Neuronal stem cell (in vitro differentiated cells): Measurements from ENCODE around the gene RABL3.

ENCODE experiments used
- DNase-seq: peaks from one replicate; pipeline ENCODE4 v3.0.0-alpha.2; 2013; ENCODE audit warnings: low spot score
- H2AFZ ChIP-seq: one replicate; pipeline ENCODE4 v1.6.1; 2013; ENCODE audit warnings: mild to moderate bottlenecking, low read length, inconsistent platforms
- H2AK5ac ChIP-seq: 2 replicates; pipeline ENCODE4 v1.6.1; 2013; ENCODE audit warnings: low read depth, mild to moderate bottlenecking, inconsistent platforms, low read length, moderate library complexity, mixed read lengths
- H2BK120ac ChIP-seq: 2 replicates; pipeline ENCODE4 v1.6.1; 2013; ENCODE audit warnings: low read depth, mild to moderate bottlenecking, inconsistent platforms, low read length, moderate library complexity, mixed read lengths
- H2BK12ac ChIP-seq: one replicate; pipeline ENCODE4 v1.6.1; 2013; ENCODE audit warnings: low read length, inconsistent platforms
- H2BK15ac ChIP-seq: 2 replicates; pipeline ENCODE4 v1.6.1; 2013; ENCODE audit warnings: mild to moderate bottlenecking, low read length, inconsistent platforms, mixed read lengths
- H2BK5ac ChIP-seq: one replicate; pipeline ENCODE4 v1.6.1; 2013; ENCODE audit warnings: inconsistent platforms, mild to moderate bottlenecking, low read length, moderate library complexity
- H3K14ac ChIP-seq: one replicate; pipeline ENCODE4 v1.6.1; 2013; ENCODE audit warnings: low read length, inconsistent platforms
- H3K18ac ChIP-seq: 2 replicates; pipeline ENCODE4 v1.6.1; 2013; ENCODE audit warnings: low read length, inconsistent platforms
- H3K23ac ChIP-seq: 2 replicates; pipeline ENCODE4 v1.6.1; 2013; ENCODE audit warnings: low read depth, mild to moderate bottlenecking, mixed read lengths, low read length, inconsistent platforms; ENCODE audit not compliant: poor library complexity
- H3K27ac ChIP-seq: replicated peaks from 3 replicates; pipeline ENCODE4 v1.5.1; 2013; ENCODE audit warnings: low read length, inconsistent platforms
- H3K27me3 ChIP-seq, 3 experiments: 2 replicates each; pipeline ENCODE4 v1.6.1; 2013; ENCODE audit warnings: low read length in 3 of 3, mild to moderate bottlenecking in 2 of 3, inconsistent platforms in 1 of 3, low read depth in 1 of 3, mixed read lengths in 1 of 3, moderate library complexity in 1 of 3; ENCODE audit not compliant: control insufficient read depth in 3 of 3, insufficient read depth in 3 of 3
- H3K36me3 ChIP-seq, 2 donors: replicated peaks in 1 of 2; 2 replicates each; pipeline ENCODE4 v1.6.1; 2013; ENCODE audit warnings: low read length in 2 of 2; ENCODE audit not compliant: control insufficient read depth in 2 of 2, insufficient read depth in 2 of 2
- H3K4ac ChIP-seq: 2 replicates; pipeline ENCODE4 v1.6.1; 2013; ENCODE audit warnings: inconsistent platforms, mild to moderate bottlenecking, low read length, moderate library complexity
- H3K4me1 ChIP-seq, 2 donors: 1 replicate in 1 of 2; 2 replicates in 1 of 2; pipeline ENCODE4 v1.6.1; 2013; ENCODE audit warnings: low read length in 2 of 2, low read depth in 1 of 2; ENCODE audit not compliant: control insufficient read depth in 2 of 2, insufficient read depth in 1 of 2
- H3K4me2 ChIP-seq: one replicate; pipeline ENCODE4 v1.6.1; 2013; ENCODE audit warnings: mild to moderate bottlenecking, low read length, inconsistent platforms; ENCODE audit not compliant: insufficient read depth, poor library complexity, severe bottlenecking
- H3K4me3 ChIP-seq, 2 donors: 2 replicates each; pipeline ENCODE4 v1.5.1; 2013; ENCODE audit warnings: low read length in 2 of 2, mild to moderate bottlenecking in 2 of 2, inconsistent platforms in 1 of 2, moderate library complexity in 1 of 2
- H3K79me1 ChIP-seq: one replicate; pipeline ENCODE4 v1.6.1; 2013; ENCODE audit warnings: low read depth, mild to moderate bottlenecking, inconsistent platforms, low read length, moderate library complexity
- H3K9ac ChIP-seq: one replicate; pipeline ENCODE4 v1.6.1; 2013; ENCODE audit warnings: mild to moderate bottlenecking, low read depth, low read length, inconsistent platforms; ENCODE audit not compliant: poor library complexity
- H3K9me3 ChIP-seq, 2 donors: replicated peaks in 1 of 2; 2 replicates each; pipeline versions ENCODE3 to v1.6.1; 2013; ENCODE audit warnings: low read length in 2 of 2, mild to moderate bottlenecking in 2 of 2, inconsistent platforms in 1 of 2, low read depth in 1 of 2, mixed read lengths in 1 of 2, moderate library complexity in 1 of 2; ENCODE audit not compliant: control insufficient read depth in 2 of 2, insufficient read depth in 1 of 2
- H4K8ac ChIP-seq: one replicate; pipeline ENCODE4 v1.6.1; 2013; ENCODE audit warnings: low read depth, mild to moderate bottlenecking, inconsistent platforms, low read length, moderate library complexity
- H4K91ac ChIP-seq: one replicate; pipeline ENCODE4 v1.6.1; 2013; ENCODE audit warnings: low read length, low read depth, mild to moderate bottlenecking, inconsistent platforms; ENCODE audit not compliant: poor library complexity
- WGBS, 2 donors: extraction: QIAGEN DNeasy Blood & Tissue Kit; methylation state at CpG; one replicate each; pipeline ENCODE4 v1.1.7; 2013; ENCODE audit warnings: missing lambda C conversion rate in 2 of 2, mixed read lengths in 1 of 2; ENCODE audit not compliant: insufficient read length in 2 of 2, insufficient replicate concordance in 1 of 2; ENCODE audit errors: extremely low coverage in 2 of 2; 5-methylcytosine and 5-hydroxymethylcytosine counted together

Gene RABL3

GRCh38 chr3:120705884-120706582 is 36.3 kb downstream of the RABL3 start:
- Histone ChIP-seq H3K79me1 (no peaks in the 10 kb centered on the region), H3K9ac (no peak overlapping the region), H4K91ac (no peak overlapping the region), H3K14ac (no peak overlapping the region), H3K23ac (no peak overlapping the region), H3K18ac (no peak overlapping the region), H3K4me2 (no peak overlapping the region), H4K8ac (no peak overlapping the region), H3K27ac (no peak overlapping the region), H2BK15ac (no peak overlapping the region), H3K4me1 (no peaks in the 10 kb centered on the region), H2AFZ (no peak overlapping the region), H2AK5ac (no peak overlapping the region), H3K27me3 (no peaks in the 10 kb centered on the region), H2BK12ac (no peak overlapping the region), H3K4me3 (no peak overlapping the region), H2BK120ac (no peak overlapping the region), H2BK5ac (no peak overlapping the region), H3K36me3 (peaks cover 3 to 8% of the 10 kb centered on the region in 2 donors), H3K4ac (no peak overlapping the region), H3K9me3 (peaks cover 0 to 2% of the 10 kb centered on the region in 2 donors)
- no peak for DNase-seq
- WGBS, 2 donors = no CpG with 5 or more reads among the region's 5 CpGs

DNA sequence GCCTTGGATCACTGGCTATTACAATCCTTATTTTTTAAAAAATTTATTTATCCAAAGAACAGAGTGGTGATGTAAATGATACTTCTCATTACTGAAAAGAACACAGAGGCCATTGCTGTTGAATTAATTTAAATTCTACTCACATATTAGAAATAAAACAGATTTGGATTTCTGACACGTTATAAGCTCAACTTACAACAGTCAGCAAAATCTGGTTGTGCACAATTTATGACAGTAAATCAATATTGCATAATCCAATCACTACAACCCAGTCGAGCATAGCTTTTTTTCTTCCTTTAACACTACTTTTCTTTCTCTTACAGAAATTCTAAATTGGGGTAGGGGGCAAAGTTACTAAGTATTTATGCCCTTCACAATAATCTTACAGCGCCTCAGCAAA is 43.0 kb downstream of the RABL3 start:
- Histone ChIP-seq H3K18ac (no peak overlapping the region), H3K4me2 (no peak overlapping the region), H3K36me3 (peaks cover 5 to 8% of the 10 kb centered on the region in 2 donors), H3K9me3 (peaks cover 0 to 2% of the 10 kb centered on the region in 2 donors), H4K91ac (no peak overlapping the region), H2BK5ac (no peak overlapping the region), H2AK5ac (no peak overlapping the region), H4K8ac (no peak overlapping the region), H3K27ac (no peak overlapping the region), H3K79me1 (no peaks in the 10 kb centered on the region), H2BK12ac (no peak overlapping the region), H3K4ac (no peak overlapping the region), H3K4me1 (peaks cover 0 to 2% of the 10 kb centered on the region in 2 donors), H2BK15ac (no peak overlapping the region), H3K23ac (no peak overlapping the region), H2BK120ac (no peak overlapping the region), H3K14ac (no peak overlapping the region), H3K27me3 (no peaks in the 10 kb centered on the region), H2AFZ (no peak overlapping the region), H3K9ac (no peak overlapping the region), H3K4me3 (no peak overlapping the region)
- no CpG with 5 or more reads among the region's 3 CpGs for WGBS, 2 donors
- DNase-seq = no peak

GRCh38 chr3:120693439-120694171 is 48.7 kb downstream of the RABL3 start:
- Histone ChIP-seq H3K4me2 (no peak overlapping the region), H3K27ac (no peak overlapping the region), H2AFZ (no peak overlapping the region), H3K36me3 (peaks cover 2 to 4% of the 10 kb centered on the region in 2 donors), H3K14ac (no peak overlapping the region), H4K8ac (no peak overlapping the region), H3K9ac (no peak overlapping the region), H3K23ac (no peak overlapping the region), H3K18ac (no peak overlapping the region), H2BK15ac (no peak overlapping the region), H2BK5ac (no peak overlapping the region), H3K4ac (no peak overlapping the region), H4K91ac (no peak overlapping the region), H2BK12ac (no peak overlapping the region), H3K27me3 (no peaks in the 10 kb centered on the region), H3K4me3 (no peak overlapping the region), H3K9me3 (no peaks in the 10 kb centered on the region), H2BK120ac (no peak overlapping the region), H2AK5ac (no peak overlapping the region), H3K79me1 (no peaks in the 10 kb centered on the region), H3K4me1 (peaks cover 2 to 8% of the 10 kb centered on the region in 2 donors)
- DNase-seq = no peak
- WGBS, 2 donors = no CpG with 5 or more reads among the region's 1 CpG

GRCh38 chr3:120689395-120689794 is 52.9 kb downstream of the RABL3 start:
- no peak overlapping the region for H2AFZ ChIP-seq

More at GRCh38 chr3:120689395-120689794, 52.9 kb downstream of the RABL3 start:
- no CpG with 5 or more reads among the region's 3 CpGs for WGBS, 2 donors
- Histone ChIP-seq H3K27me3 (no peaks in the 10 kb centered on the region), H3K79me1 (no peaks in the 10 kb centered on the region), H3K9me3 (no peaks in the 10 kb centered on the region), H3K14ac (no peak overlapping the region), H2AK5ac (no peak overlapping the region), H2BK15ac (no peak overlapping the region), H3K4me3 (no peak overlapping the region), H3K4ac (no peak overlapping the region), H4K8ac (no peak overlapping the region), H3K36me3 (no peaks in the 10 kb centered on the region), H4K91ac (no peak overlapping the region), H3K9ac (no peak overlapping the region), H2BK120ac (no peak overlapping the region), H2BK12ac (no peak overlapping the region), H2BK5ac (no peak overlapping the region), H3K27ac (no peak overlapping the region), H3K4me1 (peaks cover 0 to 14% of the 10 kb centered on the region in 2 donors), H3K23ac (no peak overlapping the region), H3K4me2 (no peak overlapping the region), H3K18ac (no peak overlapping the region)
- DNase-seq = no peak
